Spinal cord (tissue), 10 donors: Measurements from ENCODE around the gene CNTN5. TPM values are rescaled to one million over a fixed set of nuclear protein-coding genes. Genes with fewer than 3 reads are reported as not detected.

ENCODE experiments used
- DNase-seq, 6 donors: peaks; one replicate each; pipeline versions ENCODE4 v3.0.0 to v3.0.0-alpha.2; 2013 to 2015; ENCODE audit warnings: low spot score in 6 of 6, low read depth in 4 of 6
- H3K27ac ChIP-seq: one replicate; pipeline ENCODE4 v1.5.1; 2013; ENCODE audit warnings: low read depth, low read length, control low read depth
- H3K27me3 ChIP-seq: one replicate; pipeline ENCODE4 v1.6.1; 2013; ENCODE audit warnings: low read length; ENCODE audit not compliant: control insufficient read depth, insufficient read depth
- H3K36me3 ChIP-seq: one replicate; pipeline ENCODE4 v1.6.1; 2013; ENCODE audit warnings: low read length; ENCODE audit not compliant: control insufficient read depth, insufficient read depth
- H3K4me1 ChIP-seq: one replicate; pipeline ENCODE4 v1.6.1; 2013; ENCODE audit warnings: low read length; ENCODE audit not compliant: control insufficient read depth, insufficient read depth
- H3K4me3 ChIP-seq: one replicate; pipeline ENCODE4 v1.5.1; 2013; ENCODE audit warnings: low read depth, low read length, control low read depth
- H3K9me3 ChIP-seq: one replicate; pipeline ENCODE4 v1.6.1; 2013; ENCODE audit warnings: low read length; ENCODE audit not compliant: control insufficient read depth, insufficient read depth
- WGBS: methylation state at CpG from one replicate; pipeline ENCODE4 v1.1.5; 2013; ENCODE audit warnings: missing lambda C conversion rate; ENCODE audit not compliant: insufficient coverage; 5-methylcytosine and 5-hydroxymethylcytosine counted together
- polyA plus RNA-seq, 2 donors: library from polyadenylated mRNA; unstranded; fragments of 120-200 nt; gene quantifications; one replicate each; pipeline ENCODE4 v1.2.1, GENCODE V29; 2013; ENCODE audit not compliant: insufficient read length in 2 of 2
- total RNA-seq, 2 donors: library from RNA; depleted of rRNA in 1 of 2; stranded (reverse); fragments of 120-200 nt in 1 of 2; fragments of >200 nt in 1 of 2; gene quantifications; one replicate each; pipeline versions ENCODE4 v1.2.3 to v1.2.4, GENCODE V29; 2013 to 2014
- donor health status: healthy.

The CNTN5 gene
- total and polyA plus RNA-seq, 4 donors: 8.4 to 24.8 (median 12.0) TPM

DNA sequence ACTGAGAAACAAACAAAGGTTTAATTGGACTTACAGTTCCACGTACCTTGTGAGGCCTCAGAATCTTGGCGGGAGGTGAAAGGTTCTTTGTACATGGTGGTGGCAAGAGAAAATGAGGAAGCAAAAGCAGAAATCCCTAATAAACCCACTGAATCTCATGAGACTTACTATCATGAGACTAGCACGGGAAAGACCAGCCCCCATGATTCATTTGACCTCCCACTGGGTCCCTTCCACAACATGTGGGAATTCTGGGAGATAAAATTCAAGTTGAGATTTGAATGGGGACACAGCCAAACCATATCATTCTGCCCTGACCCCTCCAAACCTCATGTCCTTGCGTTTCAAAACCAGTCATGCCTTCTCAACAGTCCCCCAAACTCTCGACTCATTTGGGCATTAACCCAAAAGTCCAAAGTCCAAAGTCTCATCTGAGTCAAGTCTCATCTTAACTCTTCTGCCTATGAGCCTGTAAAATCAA, 617.4 kb downstream of the CNTN5 start:
- H3K4me3 ChIP-seq: no peak overlapping the region
- WGBS: 100% methylated on average over 2 of the region's 5 CpGs
- H3K4me1 ChIP-seq: no peaks in the 10 kb centered on the region
- H3K36me3 ChIP-seq: no peaks in the 10 kb centered on the region
- no peaks in the 10 kb centered on the region for H3K27me3 ChIP-seq
- no peak overlapping the region for H3K27ac ChIP-seq
- no peak for DNase-seq
- H3K9me3 ChIP-seq: no peaks in the 10 kb centered on the region

DNA sequence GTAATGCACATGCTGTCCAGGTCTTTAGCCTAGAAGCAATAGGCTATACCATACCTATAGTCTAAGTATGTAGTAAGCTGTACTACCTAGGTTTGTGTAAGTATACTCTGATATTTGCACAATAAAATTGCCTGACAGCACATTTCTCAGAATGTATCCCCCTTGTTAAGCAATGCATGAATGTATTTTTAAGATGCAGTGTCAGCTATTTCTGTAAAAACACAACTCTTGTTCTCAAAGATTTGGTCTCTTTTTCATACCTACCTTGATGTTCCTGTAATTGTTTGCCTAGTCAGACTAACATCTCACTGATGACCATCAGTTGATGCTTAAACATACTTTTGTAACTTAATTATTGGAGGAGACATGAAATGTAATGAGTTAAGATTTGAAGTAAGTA, 619.9 kb downstream of the CNTN5 start:
- no peak for DNase-seq
- H3K36me3 ChIP-seq: no peaks in the 10 kb centered on the region
- no peak overlapping the region for H3K4me3 ChIP-seq
- H3K27me3 ChIP-seq: no peaks in the 10 kb centered on the region
- no peaks in the 10 kb centered on the region for H3K9me3 ChIP-seq
- no peak overlapping the region for H3K27ac ChIP-seq
- no peaks in the 10 kb centered on the region for H3K4me1 ChIP-seq

DNA sequence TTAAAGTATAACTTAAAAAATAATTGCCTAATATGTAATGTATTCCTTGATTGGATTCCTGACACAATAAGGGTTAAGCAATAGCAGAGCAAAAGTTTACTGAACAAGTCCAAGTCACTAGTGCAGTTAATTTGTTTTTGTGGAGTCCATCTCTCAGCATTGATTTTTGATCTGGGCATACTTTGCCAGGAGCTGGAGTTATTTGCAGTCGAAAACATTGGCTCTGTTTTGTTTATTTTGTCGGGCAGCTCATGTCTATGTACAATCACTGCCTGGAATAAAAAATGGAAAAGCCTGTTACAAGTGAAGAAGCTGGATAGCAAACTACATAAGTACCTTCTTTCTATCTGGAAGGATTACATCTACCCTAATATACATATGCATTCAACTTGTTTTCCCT, 625.2 kb downstream of the CNTN5 start:
- Histone ChIP-seq H3K36me3 (no peaks in the 10 kb centered on the region), H3K27ac (no peak overlapping the region), H3K9me3 (no peaks in the 10 kb centered on the region), H3K4me1 (no peaks in the 10 kb centered on the region), H3K4me3 (no peak overlapping the region), H3K27me3 (no peaks in the 10 kb centered on the region)
- 100% methylated on average over 1 of the region's 2 CpGs for WGBS
- DNase-seq: no peak

GRCh38 chr11:99670067-99670676, 649.4 kb downstream of the CNTN5 start:
- peak in 1 of 6 donors; percentile 24 for DNase-seq
- Histone ChIP-seq H3K4me1 (no peaks in the 10 kb centered on the region), H3K9me3 (no peaks in the 10 kb centered on the region), H3K27ac (no peak overlapping the region), H3K4me3 (no peak overlapping the region), H3K36me3 (no peaks in the 10 kb centered on the region), H3K27me3 (no peaks in the 10 kb centered on the region)
- 75% methylated on average over 1 of the region's 2 CpGs for WGBS

- WGBS: 93% methylated on average over 5 of the region's 8 CpGs
Measured at GRCh38 chr11:99671808-99672409, 651.2 kb downstream of the CNTN5 start.

GRCh38 chr11:99676292-99676691, 655.5 kb downstream of the CNTN5 start:
- WGBS: no CpG with 5 or more reads among the region's 4 CpGs
- H3K36me3 ChIP-seq: no peaks in the 10 kb centered on the region
- no peaks in the 10 kb centered on the region for H3K27me3 ChIP-seq
- H3K4me3 ChIP-seq: no peak overlapping the region
- DNase-seq: peak in 2 of 6 donors; percentile 6 to 61
- no peaks in the 10 kb centered on the region for H3K9me3 ChIP-seq
- H3K27ac ChIP-seq: no peak overlapping the region
- H3K4me1 ChIP-seq: no peaks in the 10 kb centered on the region

More at GRCh38 chr11:99671808-99672409, 651.2 kb downstream of the CNTN5 start:
- Histone ChIP-seq H3K4me1 (no peaks in the 10 kb centered on the region), H3K36me3 (no peaks in the 10 kb centered on the region), H3K9me3 (no peaks in the 10 kb centered on the region), H3K4me3 (no peak overlapping the region), H3K27me3 (no peaks in the 10 kb centered on the region), H3K27ac (no peak overlapping the region)
- no peak for DNase-seq

DNA sequence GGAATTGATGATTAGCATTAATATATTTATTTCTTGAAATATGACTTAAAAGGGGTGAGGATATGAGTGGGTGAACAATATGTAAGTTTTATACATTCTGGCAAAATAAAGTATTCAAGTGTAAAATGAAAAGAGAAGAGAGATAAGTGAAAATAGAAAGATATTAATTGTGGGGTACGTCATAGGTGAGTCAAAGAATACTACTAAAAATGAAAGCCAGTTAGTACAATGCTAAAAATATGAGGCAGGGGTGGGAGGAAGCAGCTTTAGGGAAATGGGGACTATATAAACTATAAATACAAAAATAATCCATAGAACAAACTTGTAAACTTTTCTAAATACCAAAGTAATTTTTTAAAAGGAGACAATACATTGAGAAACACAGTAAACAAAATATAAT, 661.4 kb downstream of the CNTN5 start:
- no peaks in the 10 kb centered on the region for H3K27me3 ChIP-seq
- H3K9me3 ChIP-seq: no peaks in the 10 kb centered on the region
- H3K4me1 ChIP-seq: no peaks in the 10 kb centered on the region
- DNase-seq: no peak
- no peak overlapping the region for H3K27ac ChIP-seq
- WGBS: no CpG with 5 or more reads among the region's 1 CpG
- no peak overlapping the region for H3K4me3 ChIP-seq
- no peaks in the 10 kb centered on the region for H3K36me3 ChIP-seq

DNA sequence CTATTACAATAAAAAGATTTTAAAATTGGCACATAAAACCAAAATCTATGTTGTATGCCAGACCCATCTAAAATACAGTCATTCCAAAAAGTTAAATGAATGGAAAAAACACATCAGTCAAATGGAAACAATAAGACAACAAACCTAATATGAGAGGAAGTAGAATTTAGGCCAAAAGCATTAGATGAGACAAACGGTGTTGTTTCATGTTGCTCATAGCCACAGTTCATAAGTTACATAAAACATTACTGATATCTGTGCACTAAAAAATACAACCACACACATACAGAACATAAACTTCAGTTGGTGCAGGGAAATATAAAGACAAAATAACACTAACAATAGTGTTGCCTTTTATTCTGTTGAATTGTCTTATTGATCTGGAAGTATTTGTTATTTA, 661.9 kb downstream of the CNTN5 start:
- no peak for DNase-seq
- Histone ChIP-seq H3K27me3 (no peaks in the 10 kb centered on the region), H3K36me3 (no peaks in the 10 kb centered on the region), H3K9me3 (no peaks in the 10 kb centered on the region), H3K27ac (no peak overlapping the region), H3K4me1 (no peaks in the 10 kb centered on the region), H3K4me3 (no peak overlapping the region)
- no CpG with 5 or more reads among the region's 1 CpG for WGBS

DNA sequence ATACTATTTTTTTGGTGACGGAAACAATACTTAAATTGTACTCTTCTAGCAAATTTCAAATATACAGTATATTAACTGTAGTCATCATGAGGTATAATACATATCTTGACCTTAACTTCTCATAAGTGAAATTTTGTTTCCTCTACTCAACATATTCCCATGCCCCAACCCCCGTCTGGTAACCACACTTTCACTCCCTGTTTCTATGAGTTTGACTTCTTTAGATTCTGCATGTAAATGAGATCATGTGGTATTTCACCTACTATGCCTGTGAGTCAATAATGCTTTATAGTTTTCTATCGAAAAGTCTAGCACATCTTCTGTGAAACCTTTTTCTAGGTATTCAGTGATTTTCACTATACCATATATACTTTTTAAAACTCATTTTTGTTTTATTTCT, 663.2 kb downstream of the CNTN5 start:
- Histone ChIP-seq H3K4me3 (no peak overlapping the region), H3K9me3 (no peaks in the 10 kb centered on the region), H3K27ac (no peak overlapping the region), H3K27me3 (no peaks in the 10 kb centered on the region), H3K36me3 (no peaks in the 10 kb centered on the region), H3K4me1 (no peaks in the 10 kb centered on the region)
- WGBS: no CpG with 5 or more reads among the region's 3 CpGs
- DNase-seq: no peak

DNA sequence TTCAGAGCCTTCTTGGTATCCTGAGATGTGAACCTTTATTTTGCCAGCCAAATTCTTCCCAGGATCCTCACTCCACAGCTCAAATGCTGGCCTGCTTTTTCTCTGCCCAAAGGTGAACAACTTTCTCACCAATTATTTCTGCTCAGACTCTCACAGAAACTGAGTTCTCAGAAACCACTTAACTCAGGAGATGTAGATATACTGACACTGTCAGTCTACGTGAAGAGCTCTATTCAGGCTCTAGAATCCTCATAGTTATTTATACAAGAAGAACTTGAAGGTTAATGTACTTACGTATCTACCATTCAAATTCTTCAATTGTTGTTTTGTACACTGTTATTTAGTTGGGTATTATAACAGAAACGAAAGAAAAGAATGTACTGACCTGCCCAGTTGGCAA, 666.1 kb downstream of the CNTN5 start:
- no peaks in the 10 kb centered on the region for H3K27me3 ChIP-seq
- H3K27ac ChIP-seq: no peak overlapping the region
- no peak for DNase-seq
- no peaks in the 10 kb centered on the region for H3K4me1 ChIP-seq
- no peaks in the 10 kb centered on the region for H3K9me3 ChIP-seq
- no peak overlapping the region for H3K4me3 ChIP-seq
- no CpG with 5 or more reads among the region's 3 CpGs for WGBS
- no peaks in the 10 kb centered on the region for H3K36me3 ChIP-seq
